ENCODE data around the gene BCKDHB. TPM values are rescaled to one million over a fixed set of nuclear protein-coding genes. Genes with fewer than 3 reads are reported as not detected.

BCKDHB gene
- total and polyA plus RNA-seq, 9 donors: 12.0 to 33.4 (median 18.7) TPM

- WGBS, 3 donors: 83 to 89% (median 89%) methylated on average over 3 of the region's 3 CpGs
- intact Hi-C loops (cut with DNase I): no loop called here
- DNase-seq: no peak
- Histone ChIP-seq H3K4me3 (no peak overlapping the region), H3K4me1 (ENCODE audit: insufficient read depth) (no peaks in the 10 kb centered on the region), H3K9me3 (no peaks in the 10 kb centered on the region), H3K27me3 (no peaks in the 10 kb centered on the region), H3K36me3 (no peaks in the 10 kb centered on the region), H3K27ac (no peak overlapping the region)
- no peak for TF ChIP-seq POLR2A (IDR thresholded peaks at IDR 0.05)
Measured at GRCh38 chr6:80170433-80170832, 64.0 kb downstream of the BCKDHB start.

- Histone ChIP-seq H3K36me3 (no peaks in the 10 kb centered on the region), H3K9me3 (no peaks in the 10 kb centered on the region), H3K27ac (no peak overlapping the region), H3K4me1 (ENCODE audit: insufficient read depth) (no peaks in the 10 kb centered on the region), H3K27me3 (no peaks in the 10 kb centered on the region), H3K4me3 (no peak overlapping the region)
- WGBS, 3 donors: 95 to 100% (median 99%) methylated on average over 1 of the region's 1 CpG
- TF ChIP-seq CTCF (IDR thresholded peaks at IDR 0.05) (no peak), EP300 (IDR thresholded peaks at IDR 0.05) (no peak), POLR2A (IDR thresholded peaks at IDR 0.05) (no peak)
- intact Hi-C loops (cut with DNase I): no loop called here
- DNase-seq: no peak
Measured at GRCh38 chr6:80173411-80173810, 66.9 kb downstream of the BCKDHB start.

GRCh38 chr6:80174900-80175572, 68.6 kb downstream of the BCKDHB start:
- Histone ChIP-seq H3K4me1 (ENCODE audit: insufficient read depth) (no peaks in the 10 kb centered on the region), H3K4me3 (no peak overlapping the region), H3K9me3 (no peaks in the 10 kb centered on the region), H3K36me3 (no peaks in the 10 kb centered on the region), H3K27me3 (no peaks in the 10 kb centered on the region), H3K27ac (no peak overlapping the region)
- intact Hi-C loops (cut with DNase I): no loop called here
- DNase-seq: no peak
- no peak for TF ChIP-seq EP300 (IDR thresholded peaks at IDR 0.05)
- TF ChIP-seq CTCF (IDR thresholded peaks at IDR 0.05): no peak
- no peak for TF ChIP-seq POLR2A (IDR thresholded peaks at IDR 0.05)
- WGBS, 3 donors: 87 to 92% (median 90%) methylated on average over 3 of the region's 3 CpGs

GRCh38 chr6:80179695-80180094, 73.2 kb downstream of the BCKDHB start:
- WGBS, 3 donors: 40 to 50% (median 41%) methylated on average over 1 of the region's 1 CpG
- intact Hi-C loops (cut with DNase I): no loop called here
- H3K36me3 ChIP-seq: no peaks in the 10 kb centered on the region

More at GRCh38 chr6:80179695-80180094, 73.2 kb downstream of the BCKDHB start:
- no peak overlapping the region for H3K27ac ChIP-seq
- DNase-seq: no peak
- H3K4me3 ChIP-seq: no peak overlapping the region
- H3K4me1 ChIP-seq (ENCODE audit: insufficient read depth): no peaks in the 10 kb centered on the region
- no peak for TF ChIP-seq EP300 (IDR thresholded peaks at IDR 0.05)
- TF ChIP-seq POLR2A (IDR thresholded peaks at IDR 0.05): no peak
- no peak for TF ChIP-seq CTCF (IDR thresholded peaks at IDR 0.05)
- no peaks in the 10 kb centered on the region for H3K27me3 ChIP-seq
- H3K9me3 ChIP-seq: no peaks in the 10 kb centered on the region
